H1 (cell line): Measurements from ENCODE around the gene OR5AP2. TPM values are rescaled to one million over a fixed set of nuclear protein-coding genes. Genes with fewer than 3 reads are reported as not detected.

Experiments used
- EP300 ChIP-seq, 2 experiments: IDR thresholded peaks; 1 replicate in 1 of 2; 2 replicates in 1 of 2; pipeline ENCODE4 v1.6.1; 2011 to 2012; ENCODE audit warnings: low read depth in 2 of 2, low read length in 2 of 2, mild to moderate bottlenecking in 2 of 2, borderline replicate concordance in 1 of 2, inconsistent platforms in 1 of 2, moderate library complexity in 1 of 2
- JUN ChIP-seq: IDR thresholded peaks from 2 replicates; pipeline ENCODE4 v1.6.1; 2011; ENCODE audit warnings: low read depth, mild to moderate bottlenecking, improper control_type of control experiment, low read length
- RXRA ChIP-seq: IDR thresholded peaks from 2 replicates; pipeline ENCODE4 v1.6.1; 2011; ENCODE audit warnings: low read depth, mild to moderate bottlenecking, low read length, moderate library complexity; ENCODE audit not compliant: insufficient read depth
- SIN3A ChIP-seq, 2 experiments: IDR thresholded peaks in 1 of 2; conservative IDR thresholded peaks in 1 of 2; 2 replicates each; pipeline ENCODE4 v1.6.1; 2011 to 2012; ENCODE audit warnings: low read length in 2 of 2, improper control_type of control experiment in 1 of 2, low read depth in 1 of 2, mild to moderate bottlenecking in 1 of 2
- polyA plus RNA-seq, 7 experiments: library from polyadenylated mRNA; depleted of rRNA in 3 of 7; stranded (reverse) in 5 of 7; unstranded in 2 of 7; fragments of >200 nt in 5 of 7; fragments of 200-250 nt in 2 of 7; gene quantifications; 1 replicate in 5 of 7; 2 replicates in 1 of 7; 4 replicates in 1 of 7; pipeline versions ENCODE4 v1.2.1 to v1.2.3, GENCODE V29; 2011 to 2013; ENCODE audit warnings: missing spikeins in 2 of 7, mixed read lengths in 2 of 7
- total RNA-seq: library from RNA; stranded (reverse); fragmentation: NEBNext Ultra II Directional; extraction: Animal tissue kit (Norgen Biotek cat#: 25700); gene quantifications from 2 replicates; pipeline ENCODE4 v1.2.1, GENCODE V29; 2021
- TF ChIP-seq, protein P1 (sequence below): IDR thresholded peaks from 2 replicates; pipeline ENCODE4 v1.6.1; 2011; ENCODE audit warnings: low read length, improper control_type of control experiment

The OR5AP2 gene
- total and polyA plus RNA-seq, 2 of the 8 experiments (the other 6 are each of a cell fraction or from before 2014, with no cell fraction given): not detected

DNA sequence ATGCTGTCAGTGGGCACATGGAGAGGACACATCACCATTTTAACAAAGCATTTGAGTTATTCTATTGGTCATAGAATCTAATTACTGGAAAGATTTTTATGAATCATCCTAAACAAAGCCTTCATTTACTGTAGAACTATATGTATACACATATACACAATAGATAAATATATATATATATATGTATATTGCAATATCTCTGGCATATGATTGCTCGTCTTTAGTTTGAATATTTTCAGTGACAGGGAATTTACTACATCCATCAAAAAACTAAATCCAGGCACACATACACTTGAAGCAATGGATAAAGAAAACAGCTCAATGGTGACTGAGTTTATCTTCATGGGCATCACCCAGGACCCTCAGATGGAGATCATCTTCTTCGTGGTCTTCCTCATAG is 21.1 kb upstream of the OR5AP2 start, which contains the start of gene OR5AR1 (continued):
- no peak for TF ChIP-seq EP300 (IDR thresholded peaks at IDR 0.05; ENCODE audit: borderline replicate concordance in 1 of 2, low read depth in 2 of 2, low read length in 2 of 2)
- TF ChIP-seq, protein P1, sequence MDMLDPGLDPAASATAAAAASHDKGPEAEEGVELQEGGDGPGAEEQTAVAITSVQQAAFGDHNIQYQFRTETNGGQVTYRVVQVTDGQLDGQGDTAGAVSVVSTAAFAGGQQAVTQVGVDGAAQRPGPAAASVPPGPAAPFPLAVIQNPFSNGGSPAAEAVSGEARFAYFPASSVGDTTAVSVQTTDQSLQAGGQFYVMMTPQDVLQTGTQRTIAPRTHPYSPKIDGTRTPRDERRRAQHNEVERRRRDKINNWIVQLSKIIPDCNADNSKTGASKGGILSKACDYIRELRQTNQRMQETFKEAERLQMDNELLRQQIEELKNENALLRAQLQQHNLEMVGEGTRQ: no peak
- no peak for TF ChIP-seq RXRA
- no peak for TF ChIP-seq SIN3A (conservative IDR thresholded peaks at IDR 0.05 in 1 of 2, IDR thresholded peaks at IDR 0.05 in 1 of 2; ENCODE audit: low read depth in 1 of 2, low read length in 2 of 2)
- no peak for TF ChIP-seq JUN
